ENCODE measurements around the gene C15orf62.
A peak's percentile ranks its signal among the peaks of the same experiment; 100 is the strongest.

The C15orf62 gene

GRCh38 chr15:40785814-40786213, 16.0 kb downstream of the C15orf62 start:
- DNase-seq, result no peak

- DNase-seq, result peak; percentile 68
Observed at GRCh38 chr15:40787344-40787841, 17.6 kb downstream of the C15orf62 start.

GRCh38 chr15:40787991-40788390, 18.2 kb downstream of the C15orf62 start:
- no peak for DNase-seq

- no peak for DNase-seq
Observed at GRCh38 chr15:40789119-40789518, 19.3 kb downstream of the C15orf62 start.

- DNase-seq, result no peak
Observed at GRCh38 chr15:40789999-40790398, 20.2 kb downstream of the C15orf62 start.

GRCh38 chr15:40790718-40791117, 20.9 kb downstream of the C15orf62 start:
- no peak for DNase-seq

GRCh38 chr15:40792394-40792793, 22.6 kb downstream of the C15orf62 start:
- no peak for DNase-seq

- DNase-seq, result peak; percentile 92
Observed at GRCh38 chr15:40793216-40793989, 23.6 kb downstream of the C15orf62 start.

GRCh38 chr15:40796041-40796440, 26.3 kb downstream of the C15orf62 start:
- no peak for DNase-seq

- DNase-seq, result no peak
Observed at GRCh38 chr15:40796512-40796911, 26.7 kb downstream of the C15orf62 start.

- no peak for DNase-seq
Observed at GRCh38 chr15:40799523-40799922, 29.7 kb downstream of the C15orf62 start.

GRCh38 chr15:40803076-40803475, 33.3 kb downstream of the C15orf62 start:
- no peak for DNase-seq

- no peak for DNase-seq
Observed at GRCh38 chr15:40803688-40804087, 33.9 kb downstream of the C15orf62 start.

- DNase-seq, result no peak
Observed at GRCh38 chr15:40806672-40807027, 36.9 kb downstream of the C15orf62 start.

GRCh38 chr15:40807028-40807887, 37.5 kb downstream of the C15orf62 start, which contains the start of the genes DNAJC17 and ZFYVE19:
TSS of gene DNAJC17 (minus strand) at chr15:40807473. CDS start at chr15:40807446, 27 bp downstream.
TSS of gene ZFYVE19 (plus strand) at chr15:40807089. CDS start at chr15:40807590, 501 bp downstream.
- peak; percentile 97 for DNase-seq

- DNase-seq, result no peak
Observed at GRCh38 chr15:40807888-40808461, 38.2 kb downstream of the C15orf62 start.

- no peak for DNase-seq
Observed at GRCh38 chr15:40808861-40809450, 39.2 kb downstream of the C15orf62 start.

- DNase-seq, result no peak
Observed at GRCh38 chr15:40812721-40813425, 43.1 kb downstream of the C15orf62 start.

- DNase-seq, result no peak
Observed at GRCh38 chr15:40815042-40815698, 45.4 kb downstream of the C15orf62 start.

GRCh38 chr15:40819048-40819447, 49.3 kb downstream of the C15orf62 start:
- no peak for DNase-seq

- DNase-seq, result no peak
Observed at GRCh38 chr15:40821195-40821594, 51.4 kb downstream of the C15orf62 start.

Data from fibroblast of skin of right quadriceps (primary cell).